Left lobe of liver (tissue), 2 donors: ENCODE measurements around the gene CSTF1. TPM values are rescaled to one million over a fixed set of nuclear protein-coding genes. Genes with fewer than 3 reads are reported as not detected.
"Not testable (repeated sequence)": the region's sequence is repeated elsewhere in the genome, so short reads cannot be mapped to it uniquely, and the experiment has no call there.

ENCODE experiments used
- ATAC-seq: fragments of 200-7000 bp; cut with Tn5 transposase; one replicate; pipeline ENCODE4 v1.9.1; 2020; ENCODE audit warnings: mild to moderate bottlenecking, moderate library complexity
- DNase-seq: peaks from one replicate; pipeline ENCODE4 v3.0.0-alpha.2; 2020; ENCODE audit warnings: low spot score
- total RNA-seq: library from RNA; stranded (reverse); gene quantifications from one replicate; pipeline ENCODE4 v1.2.1, GENCODE V29; 2021
- donor health status: DM: no; HTN: no; CAD: no; lungs with moderate emphysema.
- donor health status: DM: no; HTN: yes; CAD: no.

CSTF1 gene
- total RNA-seq, 1 donor from 2014 or later: 17.2 TPM

GRCh38 chr20:56403465-56403864, 11.0 kb downstream of the CSTF1 start:
- ATAC-seq (no peak), DNase-seq (no peak)

GRCh38 chr20:56405356-56405755, 12.9 kb downstream of the CSTF1 start:
- DNase-seq, ATAC-seq: not testable (repeated sequence)

- ATAC-seq (no peak), DNase-seq (no peak)
Measured at GRCh38 chr20:56406910-56407309, 14.5 kb downstream of the CSTF1 start.

- ATAC-seq (peak; percentile 8), DNase-seq (no peak)
Measured at GRCh38 chr20:56409521-56409920, 17.1 kb downstream of the CSTF1 start.

GRCh38 chr20:56409956-56410355, 17.5 kb downstream of the CSTF1 start:
- no peak for DNase-seq
- ATAC-seq: no peak

GRCh38 chr20:56411287-56411686, 18.8 kb downstream of the CSTF1 start:
- DNase-seq, ATAC-seq: not testable (repeated sequence)

- ATAC-seq (peak; percentile 94), DNase-seq (peak; percentile 65)
Measured at GRCh38 chr20:56411759-56412472, 19.5 kb downstream of the CSTF1 start, which contains the start of gene CASS4. Gene CASS4, plus strand, starts transcription at chr20:56412260. Its CDS starts 199 bp downstream, at chr20:56412459.

- peak; percentile 19 for DNase-seq
- ATAC-seq: no peak
Measured at GRCh38 chr20:56412473-56412790, 20.0 kb downstream of the CSTF1 start.

GRCh38 chr20:56412949-56413348, 20.5 kb downstream of the CSTF1 start:
- DNase-seq (no peak), ATAC-seq (no peak)

- ATAC-seq (no peak), DNase-seq (no peak)
Measured at GRCh38 chr20:56414842-56415765, 22.7 kb downstream of the CSTF1 start.

- no peak for DNase-seq
- ATAC-seq: no peak
Measured at GRCh38 chr20:56417402-56417801, 25.0 kb downstream of the CSTF1 start.

- ATAC-seq: no peak
Measured at GRCh38 chr20:56417911-56418310, 25.5 kb downstream of the CSTF1 start.

GRCh38 chr20:56418385-56418861, 26.0 kb downstream of the CSTF1 start:
- DNase-seq (no peak), ATAC-seq (no peak)

More at GRCh38 chr20:56417911-56418310, 25.5 kb downstream of the CSTF1 start:
- DNase-seq: no peak

GRCh38 chr20:56420028-56420427, 27.6 kb downstream of the CSTF1 start:
- DNase-seq (no peak), ATAC-seq (no peak)

- ATAC-seq (no peak), DNase-seq (no peak)
Measured at GRCh38 chr20:56420940-56421688, 28.7 kb downstream of the CSTF1 start.

- ATAC-seq: no peak
Measured at GRCh38 chr20:56422076-56422823, 29.8 kb downstream of the CSTF1 start.

GRCh38 chr20:56422824-56423189, 30.4 kb downstream of the CSTF1 start:
- ATAC-seq (no peak), DNase-seq (no peak)

More at GRCh38 chr20:56422076-56422823, 29.8 kb downstream of the CSTF1 start:
- DNase-seq: no peak

GRCh38 chr20:56423211-56423610, 30.8 kb downstream of the CSTF1 start:
- DNase-seq: no peak
- ATAC-seq: no peak

GRCh38 chr20:56423886-56424285, 31.4 kb downstream of the CSTF1 start:
- no peak for DNase-seq
- no peak for ATAC-seq

- DNase-seq: no peak
- no peak for ATAC-seq
Measured at GRCh38 chr20:56424931-56425330, 32.5 kb downstream of the CSTF1 start.
